HUES6 (cell line): ENCODE measurements around the gene CTSZ.
"Not testable (repeated sequence)": the region's sequence is repeated elsewhere in the genome, so short reads cannot be mapped to it uniquely, and the experiment has no call there.

Source experiments
- H3K27ac ChIP-seq: 2 replicates; pipeline ENCODE4 v1.7.0; 2013; ENCODE audit warnings: low read depth, mild to moderate bottlenecking, low read length, inconsistent platforms
- H3K27me3 ChIP-seq: 2 replicates; pipeline ENCODE4 v1.6.1; 2013; ENCODE audit warnings: low read length; ENCODE audit not compliant: control insufficient read depth, insufficient read depth
- H3K36me3 ChIP-seq: 2 replicates; pipeline ENCODE4 v1.6.1; 2013; ENCODE audit warnings: low read length; ENCODE audit not compliant: control insufficient read depth, insufficient read depth
- H3K4me1 ChIP-seq: 2 replicates; pipeline ENCODE4 v1.6.1; 2013; ENCODE audit warnings: low read length; ENCODE audit not compliant: control insufficient read depth, insufficient read depth
- H3K4me3 ChIP-seq: 2 replicates; pipeline ENCODE4 v1.5.1; 2013; ENCODE audit warnings: low read depth, low read length
- H3K9ac ChIP-seq: one replicate; pipeline ENCODE4 v1.6.1; 2013; ENCODE audit warnings: mild to moderate bottlenecking, low read length
- H3K9me3 ChIP-seq: 2 replicates; pipeline ENCODE4 v1.6.1; 2013; ENCODE audit warnings: low read depth, low read length; ENCODE audit not compliant: control insufficient read depth, insufficient read depth

CTSZ gene

DNA sequence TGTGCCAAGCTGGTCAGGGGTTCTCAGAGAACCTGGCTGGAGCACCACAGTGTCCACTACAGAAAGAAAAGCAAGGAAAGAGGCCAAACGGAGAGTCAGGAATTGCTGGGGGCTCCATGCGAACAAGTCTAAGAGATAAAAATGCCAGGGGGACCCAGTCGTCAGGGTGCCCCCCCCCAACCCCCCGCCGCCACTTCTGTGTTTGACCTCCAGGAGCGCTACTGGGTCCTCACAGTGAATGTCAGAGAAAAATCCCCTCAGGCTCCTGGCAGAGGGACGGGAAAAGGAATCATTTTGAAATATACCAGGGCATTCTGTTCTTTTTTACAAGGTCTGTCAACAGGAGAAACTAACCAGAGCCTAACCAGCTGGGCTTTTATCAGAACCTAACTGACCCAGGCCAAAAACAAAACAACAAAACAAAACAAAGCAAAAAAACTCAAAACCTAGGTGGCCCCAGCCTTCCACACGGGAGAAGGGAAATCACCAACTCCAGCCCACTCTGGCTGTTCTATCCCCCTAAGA, 43.9 kb downstream of the CTSZ start:
- Histone ChIP-seq H3K27ac (no peak overlapping the region), H3K9me3 (no peaks in the 10 kb centered on the region), H3K27me3 (no peaks in the 10 kb centered on the region), H3K4me3 (no peak overlapping the region), H3K4me1 (peaks cover 6% of the 10 kb centered on the region; the same call in 1 of the 2 replicates), H3K9ac (no peak overlapping the region), H3K36me3 (no peaks in the 10 kb centered on the region)

DNA sequence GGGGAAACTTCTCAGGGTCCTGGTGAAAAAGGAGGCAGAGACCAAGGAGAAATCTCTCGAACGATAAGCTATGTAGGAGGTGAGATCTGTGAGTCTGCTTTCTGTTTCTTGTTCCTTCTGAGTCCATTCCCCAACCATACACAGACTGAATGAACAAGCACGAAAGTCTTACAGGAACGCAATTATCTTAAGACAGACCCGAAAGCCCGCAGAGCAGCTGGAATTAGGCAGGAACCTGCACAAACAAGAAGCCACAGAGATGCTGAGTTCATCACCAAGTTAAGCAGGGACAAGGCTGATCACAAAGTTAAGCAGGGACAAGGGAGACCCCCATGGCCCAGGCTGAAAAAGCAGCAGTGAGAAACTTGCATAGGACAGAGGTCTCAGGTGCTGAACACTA, 47.4 kb downstream of the CTSZ start:
- Histone ChIP-seq H3K36me3 (no peaks in the 10 kb centered on the region), H3K27me3 (no peaks in the 10 kb centered on the region), H3K9me3 (no peaks in the 10 kb centered on the region), H3K4me3 (no peak overlapping the region), H3K9ac (no peak overlapping the region), H3K4me1 (no peaks in the 10 kb centered on the region), H3K27ac (no peak overlapping the region)

DNA sequence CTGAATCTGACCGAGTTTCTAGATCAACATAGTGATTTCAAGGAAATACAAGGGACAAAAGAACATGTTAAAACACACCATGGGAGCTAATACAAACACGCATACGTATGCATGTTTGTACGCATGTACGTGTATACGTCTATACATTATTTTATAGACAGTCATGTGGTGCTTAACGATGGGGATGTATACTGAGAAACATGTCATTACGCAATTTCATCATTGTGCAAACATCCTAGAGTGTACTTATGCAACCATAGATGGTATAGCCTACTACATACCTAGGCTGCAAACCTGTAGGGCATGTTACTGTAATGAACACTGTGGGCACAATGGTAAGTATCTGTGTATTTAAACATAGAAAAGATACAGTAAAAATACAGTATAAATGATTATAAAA, 51.0 kb downstream of the CTSZ start:
- H3K4me3 ChIP-seq = no peak overlapping the region
- no peaks in the 10 kb centered on the region for H3K27me3 ChIP-seq
- no peaks in the 10 kb centered on the region for H3K4me1 ChIP-seq
- H3K27ac ChIP-seq = no peak overlapping the region
- H3K9me3 ChIP-seq = no peaks in the 10 kb centered on the region
- no peak overlapping the region for H3K9ac ChIP-seq
- no peaks in the 10 kb centered on the region for H3K36me3 ChIP-seq

DNA sequence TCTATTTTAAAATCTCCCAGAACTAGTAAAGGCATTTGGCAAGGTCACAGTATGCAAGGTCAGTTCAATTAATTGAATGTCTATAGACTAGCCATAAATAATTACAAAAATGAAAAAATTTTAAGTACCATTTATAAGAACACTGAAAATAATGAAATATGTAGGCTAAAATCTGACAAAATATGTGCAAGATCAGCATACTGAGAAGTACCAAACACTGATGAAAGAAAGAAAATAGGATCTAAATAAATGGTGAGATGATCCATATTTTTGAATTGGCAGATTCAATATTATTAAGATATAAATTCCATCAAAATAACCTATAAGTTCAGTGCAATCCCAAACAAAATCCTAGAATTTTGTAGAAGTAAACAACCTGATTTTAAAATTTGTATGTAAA, 54.0 kb downstream of the CTSZ start:
- H3K9me3 ChIP-seq = no peaks in the 10 kb centered on the region
- no peak overlapping the region for H3K27ac ChIP-seq
- no peaks in the 10 kb centered on the region for H3K36me3 ChIP-seq

DNA sequence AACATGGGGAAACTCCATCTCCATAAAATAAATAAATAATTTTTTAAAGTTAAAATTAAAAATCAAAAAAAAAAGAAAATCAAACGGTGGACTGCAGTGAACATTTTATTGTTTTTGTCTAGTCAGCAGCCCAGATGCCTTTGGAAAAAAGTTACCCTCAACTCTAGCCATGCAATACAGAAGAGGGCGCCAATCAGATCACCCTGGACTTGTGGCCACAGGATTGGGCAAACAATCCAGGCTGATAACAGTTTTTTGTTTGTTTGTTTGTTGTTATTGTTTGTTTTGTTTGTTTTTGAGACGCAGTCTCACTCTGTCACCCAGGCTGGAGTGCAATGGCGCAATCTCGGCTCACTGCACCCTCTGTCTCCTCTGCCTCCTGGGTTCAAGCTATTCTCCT, 56.5 kb downstream of the CTSZ start:
- Histone ChIP-seq H3K36me3 (no peaks in the 10 kb centered on the region), H3K9me3 (no peaks in the 10 kb centered on the region), H3K4me1 (no peaks in the 10 kb centered on the region), H3K27ac (no peak overlapping the region), H3K27me3 (no peaks in the 10 kb centered on the region), H3K9ac (no peak overlapping the region), H3K4me3 (no peak overlapping the region)

More for the DNA sequence above, 54.0 kb downstream of the CTSZ start:
- Histone ChIP-seq H3K9ac (no peak overlapping the region), H3K4me1 (no peaks in the 10 kb centered on the region), H3K27me3 (no peaks in the 10 kb centered on the region), H3K4me3 (no peak overlapping the region)

DNA sequence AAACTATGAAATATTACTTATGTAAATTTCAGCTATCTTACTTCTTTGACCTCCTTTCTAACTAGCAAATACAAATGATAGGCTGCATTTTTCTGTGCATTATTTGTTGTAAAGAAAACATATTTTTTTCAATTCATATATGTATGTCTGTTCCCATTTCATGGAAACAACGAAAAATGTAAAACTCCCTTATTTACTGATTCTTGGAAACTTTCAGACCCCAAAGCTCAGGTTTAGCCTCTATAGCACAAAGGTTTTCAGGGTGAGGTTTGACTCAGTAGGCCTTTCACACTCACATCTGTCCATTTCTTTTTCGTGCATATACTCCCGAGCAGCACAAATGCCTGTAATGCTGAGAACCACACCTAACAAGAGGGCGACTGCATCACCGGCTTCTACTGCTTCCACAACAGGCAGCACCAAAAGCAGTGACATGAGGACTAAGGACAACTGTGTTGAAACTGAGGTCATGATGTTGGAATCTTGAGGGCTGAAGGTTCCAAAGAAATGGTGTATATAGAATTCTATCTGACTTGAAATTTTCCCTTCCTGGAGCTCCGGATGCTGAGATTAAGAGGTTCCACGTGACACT, 59.2 kb downstream of the CTSZ start:
- H3K4me3 ChIP-seq = not testable (repeated sequence)

DNA sequence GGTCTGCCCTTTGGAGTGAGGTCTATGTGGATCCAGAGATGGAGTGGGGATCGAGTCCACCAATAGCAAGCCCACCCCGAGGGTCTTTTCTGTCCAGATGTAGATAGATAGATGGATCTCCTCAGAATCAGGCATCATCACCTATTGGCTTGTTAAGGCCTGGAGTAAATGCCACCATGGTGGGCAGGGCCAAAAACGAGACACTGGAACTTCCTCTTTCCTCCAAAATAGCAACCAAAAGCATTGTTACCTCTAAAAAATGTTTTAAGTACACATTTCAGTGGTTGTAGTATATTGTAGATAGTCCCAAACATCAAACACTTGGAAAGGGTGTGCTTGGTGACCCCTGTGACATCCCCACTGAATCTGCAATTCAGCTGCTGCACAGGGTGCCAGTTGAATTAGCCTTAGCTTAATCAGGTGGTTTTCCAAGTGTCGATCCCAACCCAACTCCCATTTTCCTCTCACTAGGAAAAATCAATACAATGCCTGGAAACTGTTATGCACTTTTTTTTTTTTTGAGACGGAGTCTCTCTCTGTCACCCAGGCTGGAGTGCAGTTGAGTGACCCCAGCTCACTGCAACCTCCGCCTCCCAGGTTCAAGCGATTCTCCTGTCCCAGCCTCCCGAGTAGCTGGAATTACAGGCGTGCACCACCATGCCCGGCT, 61.0 kb downstream of the CTSZ start:
- Histone ChIP-seq H3K27ac (no peak overlapping the region), H3K4me1 (no peaks in the 10 kb centered on the region), H3K9me3 (no peaks in the 10 kb centered on the region), H3K4me3 (no peak overlapping the region), H3K9ac (no peak overlapping the region), H3K27me3 (no peaks in the 10 kb centered on the region), H3K36me3 (no peaks in the 10 kb centered on the region)

More for the DNA sequence above, 59.2 kb downstream of the CTSZ start:
- not testable (repeated sequence) for H3K9ac ChIP-seq, H3K27me3 ChIP-seq, H3K36me3 ChIP-seq, H3K27ac ChIP-seq, H3K4me1 ChIP-seq, H3K9me3 ChIP-seq
